Vagina (tissue), 2 donors: ENCODE results near the gene CNTD1. TPM values are rescaled to one million over a fixed set of nuclear protein-coding genes. Genes with fewer than 3 reads are reported as not detected.

ENCODE experiments used
- DNase-seq, 2 donors: peaks; one replicate each; pipeline ENCODE4 v3.0.0-alpha.2; 2017; ENCODE audit errors: extremely low spot score in 2 of 2
- H3K27ac ChIP-seq: fragments of 200-600 bp; sonication (generic); one replicate; pipeline ENCODE4 v1.5.1; 2019
- H3K27me3 ChIP-seq: fragments of 200-600 bp; sonication (generic); one replicate; pipeline ENCODE4 v1.5.1; 2019
- H3K36me3 ChIP-seq, 2 donors: fragments of 200-600 bp; sonication (generic); one replicate each; pipeline ENCODE4 v1.5.1; 2017 to 2019
- H3K4me1 ChIP-seq: fragments of 200-600 bp; sonication (generic); one replicate; pipeline ENCODE4 v1.5.1; 2019
- H3K4me3 ChIP-seq, 2 donors: fragments of 200-600 bp; sonication (generic); 1 replicate in 1 of 2; 2 replicates in 1 of 2; pipeline ENCODE4 v1.5.1; 2016 to 2019
- H3K9me3 ChIP-seq: fragments of 200-600 bp; sonication (generic); one replicate; pipeline ENCODE4 v1.5.1; 2019
- POLR2A ChIP-seq, 2 donors: fragments of 450-650 bp; IDR thresholded peaks; one replicate each; pipeline ENCODE4 v1.6.1; 2017; ENCODE audit warnings: antibody characterized with exemption in 2 of 2, mild to moderate bottlenecking in 2 of 2, moderate library complexity in 2 of 2
- POLR2AphosphoS5 ChIP-seq, 2 donors: sonication (generic); formaldehyde crosslinking; IDR thresholded peaks; one replicate each; pipeline ENCODE4 v1.9.0; 2017; ENCODE audit warnings: antibody characterized with exemption in 2 of 2, mild to moderate bottlenecking in 2 of 2, low read depth in 1 of 2; ENCODE audit not compliant: insufficient read depth in 1 of 2
- intact Hi-C: fragments of 100-400 bp; cut with DNase I; formaldehyde crosslinking; loops from one replicate; pipeline ENCODE4 v1.15.1; 2023
- total RNA-seq: library from RNA; depleted of rRNA; stranded (reverse); fragments of >200 nt; gene quantifications from one replicate; pipeline ENCODE4 v1.2.3, GENCODE V29; 2016
- TF ChIP-seq, protein P1 (sequence below), 3 experiments: fragments of 450-650 bp in 2 of 3; fragments of 200-600 bp in 1 of 3; sonication (generic) in 1 of 3; IDR thresholded peaks; one replicate each; pipeline ENCODE4 v1.5.1; 2017 to 2019; ENCODE audit warnings: antibody characterized with exemption in 3 of 3, mild to moderate bottlenecking in 2 of 3, moderate library complexity in 2 of 3

CNTD1 gene
- total RNA-seq, 1 donor from 2014 or later = not detected

DNA sequence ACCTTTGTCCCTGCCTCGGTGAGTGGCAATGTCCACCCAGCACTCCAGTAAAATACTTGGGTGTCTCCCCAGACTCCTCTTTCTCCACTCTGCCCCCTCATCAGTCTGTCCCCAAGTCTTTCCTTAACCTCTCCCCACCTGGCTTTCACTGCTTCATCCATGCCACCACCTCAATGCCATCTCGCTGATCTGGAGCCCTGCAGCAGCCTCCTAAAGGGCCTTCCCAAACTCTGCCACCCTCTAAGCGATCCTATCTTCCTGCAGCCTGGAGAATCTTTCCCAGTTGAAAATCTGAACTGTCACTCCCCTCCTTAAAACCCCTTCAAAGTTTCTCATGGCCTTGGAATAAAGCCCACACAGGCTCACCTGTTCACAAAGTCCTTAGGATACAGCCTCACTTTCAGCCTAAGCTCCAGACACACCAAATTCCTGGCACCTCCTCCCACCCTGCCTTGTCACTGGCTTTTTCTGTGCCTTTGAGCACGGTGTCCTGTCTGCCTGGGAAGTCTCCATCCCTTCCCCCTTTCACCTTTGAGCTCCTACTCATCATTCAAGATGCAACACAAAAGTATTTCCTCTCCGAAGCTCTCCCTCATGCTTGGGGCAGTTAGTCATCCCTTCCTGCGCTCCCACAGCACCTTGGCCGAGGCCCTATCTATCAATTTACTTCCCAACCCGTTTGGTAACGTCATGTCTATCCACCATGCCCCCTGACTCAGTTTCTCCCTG, 15.4 kb upstream of the CNTD1 start:
- intact Hi-C loops = no loop called here
- H3K27me3 ChIP-seq = peaks cover 4% of the 10 kb centered on the region

DNA sequence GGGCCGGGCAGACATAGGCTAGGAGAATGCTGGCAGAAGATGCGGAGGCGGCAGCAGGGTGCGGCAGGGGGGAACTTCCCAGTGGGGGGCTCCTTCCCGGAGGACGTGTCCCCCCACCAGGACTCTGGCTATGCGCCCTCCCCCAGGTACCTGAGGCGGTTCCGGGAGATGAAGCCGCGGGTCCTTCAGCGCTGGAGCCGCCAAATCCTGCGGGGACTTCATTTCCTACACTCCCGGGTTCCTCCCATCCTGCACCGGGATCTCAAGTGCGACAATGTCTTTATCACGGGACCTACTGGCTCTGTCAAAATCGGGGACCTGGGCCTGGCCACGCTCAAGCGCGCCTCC, 14.9 kb upstream of the CNTD1 start:
- H3K27me3 ChIP-seq = peaks cover 4% of the 10 kb centered on the region
- intact Hi-C loops = no loop called here

More for the DNA sequence above, 15.4 kb upstream of the CNTD1 start:
- Histone ChIP-seq H3K4me1 (peaks cover 19% of the 10 kb centered on the region), H3K27ac (no peak overlapping the region), H3K4me3 (no peak overlapping the region), H3K36me3 (peaks cover 0 to 8% of the 10 kb centered on the region in 2 donors), H3K9me3 (no peaks in the 10 kb centered on the region)
- DNase-seq = no peak
- no peak for TF ChIP-seq POLR2A (IDR thresholded peaks at IDR 0.05)
- TF ChIP-seq, protein P1, sequence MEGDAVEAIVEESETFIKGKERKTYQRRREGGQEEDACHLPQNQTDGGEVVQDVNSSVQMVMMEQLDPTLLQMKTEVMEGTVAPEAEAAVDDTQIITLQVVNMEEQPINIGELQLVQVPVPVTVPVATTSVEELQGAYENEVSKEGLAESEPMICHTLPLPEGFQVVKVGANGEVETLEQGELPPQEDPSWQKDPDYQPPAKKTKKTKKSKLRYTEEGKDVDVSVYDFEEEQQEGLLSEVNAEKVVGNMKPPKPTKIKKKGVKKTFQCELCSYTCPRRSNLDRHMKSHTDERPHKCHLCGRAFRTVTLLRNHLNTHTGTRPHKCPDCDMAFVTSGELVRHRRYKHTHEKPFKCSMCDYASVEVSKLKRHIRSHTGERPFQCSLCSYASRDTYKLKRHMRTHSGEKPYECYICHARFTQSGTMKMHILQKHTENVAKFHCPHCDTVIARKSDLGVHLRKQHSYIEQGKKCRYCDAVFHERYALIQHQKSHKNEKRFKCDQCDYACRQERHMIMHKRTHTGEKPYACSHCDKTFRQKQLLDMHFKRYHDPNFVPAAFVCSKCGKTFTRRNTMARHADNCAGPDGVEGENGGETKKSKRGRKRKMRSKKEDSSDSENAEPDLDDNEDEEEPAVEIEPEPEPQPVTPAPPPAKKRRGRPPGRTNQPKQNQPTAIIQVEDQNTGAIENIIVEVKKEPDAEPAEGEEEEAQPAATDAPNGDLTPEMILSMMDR (IDR thresholded peaks at IDR 0.05) = no peak
- no peak for TF ChIP-seq POLR2AphosphoS5 (IDR thresholded peaks at IDR 0.05; ENCODE audit: insufficient read depth in 1 of 2, low read depth in 1 of 2)

DNA sequence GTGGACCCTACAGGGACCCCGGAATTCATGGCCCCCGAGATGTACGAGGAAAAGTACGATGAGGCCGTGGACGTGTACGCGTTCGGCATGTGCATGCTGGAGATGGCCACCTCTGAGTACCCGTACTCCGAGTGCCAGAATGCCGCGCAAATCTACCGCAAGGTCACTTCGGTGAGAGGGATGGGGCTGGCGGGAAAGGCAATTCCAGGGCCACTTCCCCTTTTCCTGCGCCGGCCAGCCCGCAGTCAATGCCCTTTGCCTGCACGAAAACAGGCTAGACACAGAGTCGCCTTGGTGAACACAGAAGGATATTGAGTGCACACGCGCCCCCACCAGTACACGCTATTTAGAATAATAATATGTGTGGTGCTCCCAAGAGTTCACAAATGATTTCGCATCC, 14.3 kb upstream of the CNTD1 start:
- peaks cover 4% of the 10 kb centered on the region for H3K27me3 ChIP-seq
- intact Hi-C loops = no loop called here
- no peak for DNase-seq
- TF ChIP-seq POLR2AphosphoS5 (IDR thresholded peaks at IDR 0.05; ENCODE audit: insufficient read depth in 1 of 2, low read depth in 1 of 2) (no peak), POLR2A (IDR thresholded peaks at IDR 0.05) (no peak)
- TF ChIP-seq, protein P1 (IDR thresholded peaks at IDR 0.05) = no peak
- no peaks in the 10 kb centered on the region for H3K36me3 ChIP-seq
- H3K9me3 ChIP-seq = no peaks in the 10 kb centered on the region
- no peak overlapping the region for H3K4me3 ChIP-seq
- no peak overlapping the region for H3K27ac ChIP-seq
- peaks cover 19% of the 10 kb centered on the region for H3K4me1 ChIP-seq

More for the DNA sequence above, 14.9 kb upstream of the CNTD1 start:
- no peak for TF ChIP-seq POLR2AphosphoS5 (IDR thresholded peaks at IDR 0.05; ENCODE audit: insufficient read depth in 1 of 2, low read depth in 1 of 2)
- Histone ChIP-seq H3K9me3 (no peaks in the 10 kb centered on the region), H3K36me3 (peaks cover 0 to 5% of the 10 kb centered on the region in 2 donors), H3K4me1 (peaks cover 19% of the 10 kb centered on the region), H3K27ac (no peak overlapping the region), H3K4me3 (no peak overlapping the region)
- DNase-seq = no peak

DNA sequence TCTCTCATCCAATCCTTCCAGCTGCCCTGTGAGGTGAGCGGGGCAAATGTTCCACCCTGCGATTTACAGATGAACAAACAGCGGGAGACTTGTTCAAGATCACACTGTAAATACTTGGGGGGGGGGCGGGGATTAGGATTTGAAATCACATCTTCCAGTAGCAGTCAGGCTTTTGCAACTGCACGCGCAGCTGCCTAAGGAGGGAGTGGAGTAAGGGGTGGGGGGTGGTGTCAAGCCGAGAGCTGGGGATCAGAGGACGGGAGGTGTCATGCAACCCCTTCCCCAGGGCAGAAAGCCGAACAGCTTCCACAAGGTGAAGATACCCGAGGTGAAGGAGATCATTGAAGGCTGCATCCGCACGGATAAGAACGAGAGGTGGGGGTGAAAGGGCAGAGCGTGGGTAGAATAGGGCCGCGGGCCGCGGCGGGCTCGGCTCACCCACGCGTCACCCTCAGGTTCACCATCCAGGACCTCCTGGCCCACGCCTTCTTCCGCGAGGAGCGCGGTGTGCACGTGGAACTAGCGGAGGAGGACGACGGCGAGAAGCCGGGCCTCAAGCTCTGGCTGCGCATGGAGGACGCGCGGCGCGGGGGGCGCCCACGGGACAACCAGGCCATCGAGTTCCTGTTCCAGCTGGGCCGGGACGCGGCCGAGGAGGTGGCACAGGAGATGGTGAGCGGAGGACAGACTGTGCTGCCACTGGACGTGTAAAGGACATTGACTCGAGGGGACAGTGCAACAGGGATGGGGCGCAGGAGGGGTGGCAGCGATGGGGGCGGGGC, 13.7 kb upstream of the CNTD1 start:
- H3K36me3 ChIP-seq = no peaks in the 10 kb centered on the region
- TF ChIP-seq POLR2AphosphoS5 (IDR thresholded peaks at IDR 0.05; ENCODE audit: insufficient read depth in 1 of 2, low read depth in 1 of 2) (no peak), POLR2A (IDR thresholded peaks at IDR 0.05) (no peak)
- TF ChIP-seq, protein P1 (IDR thresholded peaks at IDR 0.05) = no peak
- H3K27ac ChIP-seq = no peak overlapping the region
- peaks cover 4% of the 10 kb centered on the region for H3K27me3 ChIP-seq
- no peaks in the 10 kb centered on the region for H3K9me3 ChIP-seq
- no peak for DNase-seq
- intact Hi-C loops = no loop called here
- H3K4me1 ChIP-seq = peaks cover 17% of the 10 kb centered on the region
- no peak overlapping the region for H3K4me3 ChIP-seq

DNA sequence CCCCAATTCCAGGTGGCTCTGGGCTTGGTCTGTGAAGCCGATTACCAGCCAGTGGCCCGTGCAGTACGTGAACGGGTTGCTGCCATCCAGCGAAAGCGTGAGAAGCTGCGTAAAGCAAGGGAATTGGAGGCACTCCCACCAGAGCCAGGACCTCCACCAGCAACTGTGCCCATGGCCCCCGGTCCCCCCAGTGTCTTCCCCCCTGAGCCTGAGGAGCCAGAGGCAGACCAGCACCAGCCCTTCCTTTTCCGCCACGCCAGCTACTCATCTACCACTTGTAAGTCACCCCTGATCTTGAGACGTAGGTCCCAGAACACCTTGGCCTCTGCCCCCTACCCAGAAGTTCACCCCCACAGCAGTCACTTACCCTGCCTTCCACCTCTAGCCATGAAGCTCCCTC, 11.4 kb upstream of the CNTD1 start:
- H3K27me3 ChIP-seq = peaks cover 4% of the 10 kb centered on the region
- intact Hi-C loops = no loop called here
- TF ChIP-seq POLR2AphosphoS5 (IDR thresholded peaks at IDR 0.05; ENCODE audit: insufficient read depth in 1 of 2, low read depth in 1 of 2) (no peak), POLR2A (IDR thresholded peaks at IDR 0.05) (no peak)
- TF ChIP-seq, protein P1 (IDR thresholded peaks at IDR 0.05) = no peak
- no peak for DNase-seq
- H3K9me3 ChIP-seq = no peaks in the 10 kb centered on the region
- H3K4me3 ChIP-seq = no peak overlapping the region
- no peaks in the 10 kb centered on the region for H3K36me3 ChIP-seq
- H3K4me1 ChIP-seq = peaks cover under 1% of the 10 kb centered on the region
- no peak overlapping the region for H3K27ac ChIP-seq
